ENCODE data around the gene ALOX15.

- TF ChIP-seq CTCF (IDR thresholded peaks at IDR 0.05) = no peak
- TF ChIP-seq POLR2A (IDR thresholded peaks at IDR 0.05) = no peak
- no peak for TF ChIP-seq EP300 (IDR thresholded peaks at IDR 0.05)
Observed at GRCh38 chr17:4657678-4658077, 16.2 kb upstream of the ALOX15 start.

All from ovary (tissue), 3 donors.